Right lobe of liver (tissue), 6 donors: ENCODE results near the gene GPR25. TPM values are rescaled to one million over a fixed set of nuclear protein-coding genes. Genes with fewer than 3 reads are reported as not detected.
A peak's percentile ranks its signal among the peaks of the same experiment; 100 is the strongest.

Experiments used
- ATAC-seq, 4 donors: fragments of 200-7000 bp; cut with Tn5 transposase; one replicate each; pipeline ENCODE4 v1.9.1; 2020; ENCODE audit warnings: mild to moderate bottlenecking in 4 of 4, moderate library complexity in 4 of 4
- DNase-seq, 3 donors: peaks; one replicate each; pipeline ENCODE4 v3.0.0-alpha.2; 2020
- H3K27ac ChIP-seq, 3 donors: fragments of 200-600 bp; one replicate each; pipeline ENCODE4 v1.8.0; 2022
- H3K27me3 ChIP-seq, 2 donors: fragments of 200-600 bp; one replicate each; pipeline ENCODE4 v1.8.0; 2022
- H3K36me3 ChIP-seq, 4 donors: fragments of 200-600 bp; sonication (generic) in 1 of 4; one replicate each; pipeline versions ENCODE4 v1.5.1 to v1.8.0; 2017 to 2022; ENCODE audit warnings: control low read depth in 1 of 4
- H3K4me1 ChIP-seq, 4 donors: fragments of 200-600 bp; sonication (generic) in 1 of 4; one replicate each; pipeline versions ENCODE4 v1.5.1 to v1.8.0; 2017 to 2022; ENCODE audit warnings: control low read depth in 1 of 4
- H3K4me3 ChIP-seq, 3 donors: fragments of 200-600 bp; one replicate each; pipeline ENCODE4 v1.8.0; 2022
- H3K9me3 ChIP-seq, 4 donors: fragments of 200-600 bp; sonication (generic) in 1 of 4; one replicate each; pipeline versions ENCODE4 v1.5.1 to v1.8.0; 2017 to 2022; ENCODE audit warnings: control low read depth in 1 of 4
- POLR2A ChIP-seq: fragments of 450-650 bp; IDR thresholded peaks from one replicate; pipeline ENCODE4 v1.6.1; 2017; ENCODE audit warnings: antibody characterized with exemption, mild to moderate bottlenecking
- WGBS: methylation state at CpG from one replicate; pipeline ENCODE4 v1.1.6; 2018; ENCODE audit warnings: low coverage, low lambda C conversion rate; ENCODE audit not compliant: insufficient coverage; ENCODE audit errors: missing lambda C conversion rate; 5-methylcytosine and 5-hydroxymethylcytosine counted together
- intact Hi-C, 2 donors: fragments of 100-400 bp; cut with DNase I; formaldehyde crosslinking; loops; one replicate each; pipeline versions ENCODE4 v1.11.2 to v1.14.1; 2022
- total RNA-seq, 6 experiments: library from RNA; depleted of rRNA in 2 of 6; stranded (reverse); fragments of >200 nt in 2 of 6; fragmentation: NEBNext Ultra II Directional in 3 of 6; extraction: Animal tissue kit (Norgen Biotek cat#: 25700) in 3 of 6; gene quantifications; one replicate each; pipeline versions ENCODE4 v1.1.0 to v1.2.4, GENCODE V29; 2016 to 2023
- TF ChIP-seq, protein P1 (sequence below), 4 donors: fragments of 200-600 bp in 3 of 4; fragments of 450-650 bp in 1 of 4; IDR thresholded peaks; one replicate each; pipeline versions ENCODE4 v1.5.1 to v1.8.0; 2016 to 2022; ENCODE audit warnings: antibody characterized with exemption in 4 of 4, mild to moderate bottlenecking in 2 of 4
- donor health status: DM: no; HTN: yes; CAD: no.
- donor health status: DM: no; HTN: no; CAD: no.
- donor health status: DM: no; HTN: no; CAD: no.
- donor health status: DM: no; HTN: yes; CAD: no.
- donor health status: DM: no; HTN: yes; CAD: no.

Gene GPR25
- total RNA-seq, 6 experiments from 2014 or later, result not detected

- TF ChIP-seq, protein P1, sequence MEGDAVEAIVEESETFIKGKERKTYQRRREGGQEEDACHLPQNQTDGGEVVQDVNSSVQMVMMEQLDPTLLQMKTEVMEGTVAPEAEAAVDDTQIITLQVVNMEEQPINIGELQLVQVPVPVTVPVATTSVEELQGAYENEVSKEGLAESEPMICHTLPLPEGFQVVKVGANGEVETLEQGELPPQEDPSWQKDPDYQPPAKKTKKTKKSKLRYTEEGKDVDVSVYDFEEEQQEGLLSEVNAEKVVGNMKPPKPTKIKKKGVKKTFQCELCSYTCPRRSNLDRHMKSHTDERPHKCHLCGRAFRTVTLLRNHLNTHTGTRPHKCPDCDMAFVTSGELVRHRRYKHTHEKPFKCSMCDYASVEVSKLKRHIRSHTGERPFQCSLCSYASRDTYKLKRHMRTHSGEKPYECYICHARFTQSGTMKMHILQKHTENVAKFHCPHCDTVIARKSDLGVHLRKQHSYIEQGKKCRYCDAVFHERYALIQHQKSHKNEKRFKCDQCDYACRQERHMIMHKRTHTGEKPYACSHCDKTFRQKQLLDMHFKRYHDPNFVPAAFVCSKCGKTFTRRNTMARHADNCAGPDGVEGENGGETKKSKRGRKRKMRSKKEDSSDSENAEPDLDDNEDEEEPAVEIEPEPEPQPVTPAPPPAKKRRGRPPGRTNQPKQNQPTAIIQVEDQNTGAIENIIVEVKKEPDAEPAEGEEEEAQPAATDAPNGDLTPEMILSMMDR (IDR thresholded peaks at IDR 0.05), result no peak
- no peak for TF ChIP-seq POLR2A
Observed at GRCh38 chr1:200849430-200849829, 23.4 kb upstream of the GPR25 start.

GRCh38 chr1:200850554-200850953 is 22.2 kb upstream of the GPR25 start:
- Histone ChIP-seq H3K27me3 (no peaks in the 10 kb centered on the region), H3K4me3 (no peak overlapping the region), H3K36me3 (peaks cover 0 to 15% (median 7%) of the 10 kb centered on the region in 4 donors), H3K9me3 (no peaks in the 10 kb centered on the region), H3K27ac (no peak overlapping the region), H3K4me1 (no peaks in the 10 kb centered on the region)
- intact Hi-C loops, result no loop called here
- TF ChIP-seq POLR2A, result no peak
- TF ChIP-seq, protein P1 (IDR thresholded peaks at IDR 0.05), result no peak
- ATAC-seq (peak in 1 of 4 donors; percentile 34), DNase-seq (no peak)

More at GRCh38 chr1:200849430-200849829, 23.4 kb upstream of the GPR25 start:
- Histone ChIP-seq H3K27ac (no peak overlapping the region), H3K4me3 (no peak overlapping the region), H3K4me1 (no peaks in the 10 kb centered on the region), H3K9me3 (no peaks in the 10 kb centered on the region), H3K27me3 (no peaks in the 10 kb centered on the region), H3K36me3 (peaks cover 0 to 15% (median 7%) of the 10 kb centered on the region in 4 donors)
- 86% methylated on average over 6 of the region's 6 CpGs for WGBS
- ATAC-seq (no peak), DNase-seq (no peak)
- intact Hi-C loops, result no loop called here

DNA sequence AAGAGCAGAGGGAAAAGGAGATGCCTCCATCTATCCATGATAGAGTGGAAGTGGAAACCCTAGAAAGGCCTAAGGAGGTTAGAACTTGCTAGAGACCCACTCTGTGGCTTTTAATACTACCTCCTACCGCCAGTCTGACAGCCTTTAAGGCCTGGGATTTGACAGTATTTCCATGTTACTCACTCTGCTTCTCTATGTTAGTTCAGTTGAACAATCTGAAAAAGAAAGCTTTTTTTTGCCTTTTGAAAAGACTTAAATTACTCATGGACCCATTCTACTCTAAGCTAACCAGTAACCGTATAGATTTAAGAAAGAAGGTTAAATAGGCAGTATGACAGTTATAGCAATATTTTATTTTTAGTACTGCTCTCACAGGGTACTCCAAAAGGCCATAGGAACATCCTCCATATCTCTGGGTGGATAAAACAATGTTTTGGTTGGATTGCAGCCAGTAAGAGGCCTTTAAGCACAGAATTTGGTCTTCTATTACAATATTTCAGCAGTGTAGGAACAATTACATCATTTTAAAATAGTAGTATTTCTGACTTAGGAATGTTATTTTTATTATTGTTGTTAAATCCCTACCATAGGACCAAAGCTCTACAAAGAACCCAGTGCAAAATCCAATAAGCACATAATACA is 15.9 kb upstream of the GPR25 start:
- Histone ChIP-seq H3K9me3 (no peaks in the 10 kb centered on the region), H3K4me1 (no peaks in the 10 kb centered on the region), H3K27ac (no peak overlapping the region), H3K36me3 (peaks cover 0 to 8% (median 0%) of the 10 kb centered on the region in 4 donors), H3K27me3 (no peaks in the 10 kb centered on the region), H3K4me3 (no peak overlapping the region)
- ATAC-seq, result no peak
- intact Hi-C loops, result no loop called here
- TF ChIP-seq, protein P1 (IDR thresholded peaks at IDR 0.05), result no peak
- no peak for TF ChIP-seq POLR2A
- 66% methylated on average over 2 of the region's 2 CpGs for WGBS
- DNase-seq, result no peak

DNA sequence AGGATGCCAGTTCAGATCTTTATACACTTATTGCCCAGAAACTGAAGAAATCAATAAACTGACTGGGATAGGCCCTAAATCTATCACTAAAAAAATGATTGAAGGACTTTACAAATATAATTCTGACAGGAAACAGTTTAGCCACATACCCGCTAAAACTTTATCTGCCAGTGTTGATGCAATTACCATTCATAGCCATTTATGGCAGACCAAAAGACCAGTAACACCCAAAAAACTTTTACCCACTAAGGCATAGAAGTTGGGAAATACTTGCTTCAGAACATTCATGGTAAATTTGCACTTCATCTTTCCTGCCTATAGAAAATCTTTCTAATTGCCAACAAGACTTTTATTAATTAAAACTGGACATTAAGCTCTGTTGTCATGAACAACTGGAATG is 15.0 kb upstream of the GPR25 start:
- intact Hi-C loops, result no loop called here
- Histone ChIP-seq H3K36me3 (peaks cover 0 to 8% (median 0%) of the 10 kb centered on the region in 4 donors), H3K27me3 (no peaks in the 10 kb centered on the region), H3K9me3 (no peaks in the 10 kb centered on the region), H3K27ac (no peak overlapping the region), H3K4me3 (no peak overlapping the region), H3K4me1 (no peaks in the 10 kb centered on the region)
- TF ChIP-seq, protein P1 (IDR thresholded peaks at IDR 0.05), result no peak
- TF ChIP-seq POLR2A, result no peak
- 60% methylated on average over 1 of the region's 1 CpG for WGBS
- ATAC-seq (no peak), DNase-seq (no peak)
